ENCODE measurements around the gene TLR8. TPM values are rescaled to one million over a fixed set of nuclear protein-coding genes. Genes with fewer than 3 reads are reported as not detected.

The TLR8 gene
- total RNA-seq, 1 experiment from 2014 or later = not detected

GRCh38 chrX:12894074-12895030 is 12.1 kb upstream of the TLR8 start:
- Mint-ChIP-seq H3K36me3 (no peaks in the 10 kb centered on the region), H3K27ac (no peak overlapping the region), H3K4me1 (peaks cover 6% of the 10 kb centered on the region), H3K4me3 (no peak overlapping the region), H3K27me3 (ENCODE audit: low read depth) (no peaks in the 10 kb centered on the region), H3K9me3 (no peaks in the 10 kb centered on the region)
- ATAC-seq = no peak
- ChIA-PET POLR2A (no interaction called here), CTCF (interaction anchor here (1.8 kb wide), 1 partner anchor 80 kb away, joined by 7 read pairs; no protein-coding TSS in a partner anchor)
- TF ChIP-seq ATF1 (CRISPR knock-in tag; IDR thresholded peaks at IDR 0.05) = no peak
- TF ChIP-seq ATF3 (CRISPR knock-in tag; conservative IDR thresholded peaks at IDR 0.05) = no peak
- TF ChIP-seq, protein P1, sequence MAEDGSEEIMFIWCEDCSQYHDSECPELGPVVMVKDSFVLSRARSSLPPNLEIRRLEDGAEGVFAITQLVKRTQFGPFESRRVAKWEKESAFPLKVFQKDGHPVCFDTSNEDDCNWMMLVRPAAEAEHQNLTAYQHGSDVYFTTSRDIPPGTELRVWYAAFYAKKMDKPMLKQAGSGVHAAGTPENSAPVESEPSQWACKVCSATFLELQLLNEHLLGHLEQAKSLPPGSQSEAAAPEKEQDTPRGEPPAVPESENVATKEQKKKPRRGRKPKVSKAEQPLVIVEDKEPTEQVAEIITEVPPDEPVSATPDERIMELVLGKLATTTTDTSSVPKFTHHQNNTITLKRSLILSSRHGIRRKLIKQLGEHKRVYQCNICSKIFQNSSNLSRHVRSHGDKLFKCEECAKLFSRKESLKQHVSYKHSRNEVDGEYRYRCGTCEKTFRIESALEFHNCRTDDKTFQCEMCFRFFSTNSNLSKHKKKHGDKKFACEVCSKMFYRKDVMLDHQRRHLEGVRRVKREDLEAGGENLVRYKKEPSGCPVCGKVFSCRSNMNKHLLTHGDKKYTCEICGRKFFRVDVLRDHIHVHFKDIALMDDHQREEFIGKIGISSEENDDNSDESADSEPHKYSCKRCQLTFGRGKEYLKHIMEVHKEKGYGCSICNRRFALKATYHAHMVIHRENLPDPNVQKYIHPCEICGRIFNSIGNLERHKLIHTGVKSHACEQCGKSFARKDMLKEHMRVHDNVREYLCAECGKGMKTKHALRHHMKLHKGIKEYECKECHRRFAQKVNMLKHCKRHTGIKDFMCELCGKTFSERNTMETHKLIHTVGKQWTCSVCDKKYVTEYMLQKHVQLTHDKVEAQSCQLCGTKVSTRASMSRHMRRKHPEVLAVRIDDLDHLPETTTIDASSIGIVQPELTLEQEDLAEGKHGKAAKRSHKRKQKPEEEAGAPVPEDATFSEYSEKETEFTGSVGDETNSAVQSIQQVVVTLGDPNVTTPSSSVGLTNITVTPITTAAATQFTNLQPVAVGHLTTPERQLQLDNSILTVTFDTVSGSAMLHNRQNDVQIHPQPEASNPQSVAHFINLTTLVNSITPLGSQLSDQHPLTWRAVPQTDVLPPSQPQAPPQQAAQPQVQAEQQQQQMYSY (CRISPR knock-in tag; IDR thresholded peaks at IDR 0.05) = no peak
- no peak for TF ChIP-seq SMAD3 (CRISPR knock-in tag; IDR thresholded peaks at IDR 0.05; ENCODE audit: borderline replicate concordance)
- TF ChIP-seq NR2C2 (CRISPR knock-in tag; IDR thresholded peaks at IDR 0.05) = no peak
- no peak for TF ChIP-seq NR1H2 (CRISPR knock-in tag; IDR thresholded peaks at IDR 0.05)
- DNase-seq (ENCODE audit: low spot score) = peak; percentile 28

GRCh38 chrX:12895866-12896265 is 10.6 kb upstream of the TLR8 start:
- ChIA-PET CTCF (no interaction called here), POLR2A (no interaction called here)
- peaks cover 19% of the 10 kb centered on the region for H3K4me1 Mint-ChIP-seq
- no peaks in the 10 kb centered on the region for H3K36me3 Mint-ChIP-seq
- H3K27ac Mint-ChIP-seq = no peak overlapping the region
- DNase-seq (ENCODE audit: low spot score) (no peak), ATAC-seq (no peak)
- no peaks in the 10 kb centered on the region for H3K9me3 Mint-ChIP-seq
- H3K4me3 Mint-ChIP-seq = no peak overlapping the region
- H3K27me3 Mint-ChIP-seq (ENCODE audit: low read depth) = no peaks in the 10 kb centered on the region
- TF ChIP-seq, protein P2, sequence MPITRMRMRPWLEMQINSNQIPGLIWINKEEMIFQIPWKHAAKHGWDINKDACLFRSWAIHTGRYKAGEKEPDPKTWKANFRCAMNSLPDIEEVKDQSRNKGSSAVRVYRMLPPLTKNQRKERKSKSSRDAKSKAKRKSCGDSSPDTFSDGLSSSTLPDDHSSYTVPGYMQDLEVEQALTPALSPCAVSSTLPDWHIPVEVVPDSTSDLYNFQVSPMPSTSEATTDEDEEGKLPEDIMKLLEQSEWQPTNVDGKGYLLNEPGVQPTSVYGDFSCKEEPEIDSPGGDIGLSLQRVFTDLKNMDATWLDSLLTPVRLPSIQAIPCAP (CRISPR knock-in tag; IDR thresholded peaks at IDR 0.05) = no peak
- TF ChIP-seq, protein P3, sequence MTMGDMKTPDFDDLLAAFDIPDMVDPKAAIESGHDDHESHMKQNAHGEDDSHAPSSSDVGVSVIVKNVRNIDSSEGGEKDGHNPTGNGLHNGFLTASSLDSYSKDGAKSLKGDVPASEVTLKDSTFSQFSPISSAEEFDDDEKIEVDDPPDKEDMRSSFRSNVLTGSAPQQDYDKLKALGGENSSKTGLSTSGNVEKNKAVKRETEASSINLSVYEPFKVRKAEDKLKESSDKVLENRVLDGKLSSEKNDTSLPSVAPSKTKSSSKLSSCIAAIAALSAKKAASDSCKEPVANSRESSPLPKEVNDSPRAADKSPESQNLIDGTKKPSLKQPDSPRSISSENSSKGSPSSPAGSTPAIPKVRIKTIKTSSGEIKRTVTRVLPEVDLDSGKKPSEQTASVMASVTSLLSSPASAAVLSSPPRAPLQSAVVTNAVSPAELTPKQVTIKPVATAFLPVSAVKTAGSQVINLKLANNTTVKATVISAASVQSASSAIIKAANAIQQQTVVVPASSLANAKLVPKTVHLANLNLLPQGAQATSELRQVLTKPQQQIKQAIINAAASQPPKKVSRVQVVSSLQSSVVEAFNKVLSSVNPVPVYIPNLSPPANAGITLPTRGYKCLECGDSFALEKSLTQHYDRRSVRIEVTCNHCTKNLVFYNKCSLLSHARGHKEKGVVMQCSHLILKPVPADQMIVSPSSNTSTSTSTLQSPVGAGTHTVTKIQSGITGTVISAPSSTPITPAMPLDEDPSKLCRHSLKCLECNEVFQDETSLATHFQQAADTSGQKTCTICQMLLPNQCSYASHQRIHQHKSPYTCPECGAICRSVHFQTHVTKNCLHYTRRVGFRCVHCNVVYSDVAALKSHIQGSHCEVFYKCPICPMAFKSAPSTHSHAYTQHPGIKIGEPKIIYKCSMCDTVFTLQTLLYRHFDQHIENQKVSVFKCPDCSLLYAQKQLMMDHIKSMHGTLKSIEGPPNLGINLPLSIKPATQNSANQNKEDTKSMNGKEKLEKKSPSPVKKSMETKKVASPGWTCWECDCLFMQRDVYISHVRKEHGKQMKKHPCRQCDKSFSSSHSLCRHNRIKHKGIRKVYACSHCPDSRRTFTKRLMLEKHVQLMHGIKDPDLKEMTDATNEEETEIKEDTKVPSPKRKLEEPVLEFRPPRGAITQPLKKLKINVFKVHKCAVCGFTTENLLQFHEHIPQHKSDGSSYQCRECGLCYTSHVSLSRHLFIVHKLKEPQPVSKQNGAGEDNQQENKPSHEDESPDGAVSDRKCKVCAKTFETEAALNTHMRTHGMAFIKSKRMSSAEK (CRISPR knock-in tag; IDR thresholded peaks at IDR 0.05; ENCODE audit: borderline replicate concordance) = no peak
- no peak for TF ChIP-seq GABPB1 (CRISPR knock-in tag; IDR thresholded peaks at IDR 0.05)
- no peak for TF ChIP-seq TEAD4 (CRISPR knock-in tag; IDR thresholded peaks at IDR 0.05)
- no peak for TF ChIP-seq STAT6 (CRISPR knock-in tag; conservative IDR thresholded peaks at IDR 0.05; ENCODE audit: low read depth)
- TF ChIP-seq ATF1 (CRISPR knock-in tag; IDR thresholded peaks at IDR 0.05) = no peak
- no peak for TF ChIP-seq ELF4 (CRISPR knock-in tag; IDR thresholded peaks at IDR 0.05; ENCODE audit: low read depth)
- no peak for TF ChIP-seq MYBL2 (CRISPR knock-in tag; IDR thresholded peaks at IDR 0.05)
- TF ChIP-seq, protein P4, sequence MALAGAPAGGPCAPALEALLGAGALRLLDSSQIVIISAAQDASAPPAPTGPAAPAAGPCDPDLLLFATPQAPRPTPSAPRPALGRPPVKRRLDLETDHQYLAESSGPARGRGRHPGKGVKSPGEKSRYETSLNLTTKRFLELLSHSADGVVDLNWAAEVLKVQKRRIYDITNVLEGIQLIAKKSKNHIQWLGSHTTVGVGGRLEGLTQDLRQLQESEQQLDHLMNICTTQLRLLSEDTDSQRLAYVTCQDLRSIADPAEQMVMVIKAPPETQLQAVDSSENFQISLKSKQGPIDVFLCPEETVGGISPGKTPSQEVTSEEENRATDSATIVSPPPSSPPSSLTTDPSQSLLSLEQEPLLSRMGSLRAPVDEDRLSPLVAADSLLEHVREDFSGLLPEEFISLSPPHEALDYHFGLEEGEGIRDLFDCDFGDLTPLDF (CRISPR knock-in tag; IDR thresholded peaks at IDR 0.05) = no peak
- no peak for TF ChIP-seq ZNF423 (CRISPR knock-in tag; IDR thresholded peaks at IDR 0.05)
- TF ChIP-seq ZNF396 (CRISPR knock-in tag; IDR thresholded peaks at IDR 0.05; ENCODE audit: borderline replicate concordance) = no peak

All from WTC11 (cell line).